Measurements from ENCODE around the gene OR2L2.

OR2L2 gene

DNA sequence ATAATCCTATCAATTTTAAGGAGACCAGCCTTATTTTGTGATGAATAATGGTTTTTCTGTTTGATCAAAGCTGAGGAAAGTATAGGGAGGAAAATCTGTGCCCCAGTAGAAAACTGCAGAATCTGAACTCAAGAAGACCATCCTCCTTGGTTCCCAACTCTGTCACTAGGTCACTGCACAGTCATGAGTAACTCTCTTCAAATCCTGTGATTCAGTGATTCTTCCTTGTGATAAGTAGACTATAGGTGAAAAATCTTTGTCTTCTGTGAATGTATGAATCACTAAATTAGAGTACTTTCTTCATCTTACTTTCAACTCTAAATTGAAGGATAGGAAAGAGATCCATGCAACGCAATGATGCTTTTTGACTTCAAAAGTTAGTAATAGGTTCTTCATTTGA is 29.7 kb upstream of the OR2L2 start:
- no peak for DNase-seq
- H3K27ac ChIP-seq (ENCODE audit: low read length): no peak overlapping the region
- no peak overlapping the region for H3K9ac ChIP-seq (ENCODE audit: low read length)
- no peak overlapping the region for H3K4me3 ChIP-seq (ENCODE audit: low read length)
- H3K4me2 ChIP-seq (ENCODE audit: low read depth, low read length): no peak overlapping the region
- no peaks in the 10 kb centered on the region for H4K20me1 ChIP-seq (ENCODE audit: insufficient read depth, low read length)
- no peaks in the 10 kb centered on the region for H3K4me1 ChIP-seq (ENCODE audit: low read length)
- H3K79me2 ChIP-seq (ENCODE audit: low read length): no peaks in the 10 kb centered on the region
- H3K9me3 ChIP-seq (replicated peaks; ENCODE audit: insufficient read depth, low read length): no peaks in the 10 kb centered on the region
- H3K27me3 ChIP-seq (replicated peaks; ENCODE audit: insufficient read depth, low read length): no peaks in the 10 kb centered on the region
- H2AFZ ChIP-seq (ENCODE audit: low read length): no peak overlapping the region
- no peaks in the 10 kb centered on the region for H3K9me2 ChIP-seq (replicated peaks; ENCODE audit: insufficient read depth, low read length)
- H3F3A ChIP-seq (ENCODE audit: insufficient read depth, low read length): no peaks in the 10 kb centered on the region
- TF ChIP-seq EZH2 (optimal IDR thresholded peaks at IDR 0.05; ENCODE audit: low read depth, low read length) (no peak), EZH2phosphoT487 (IDR thresholded peaks at IDR 0.05; ENCODE audit: low read length) (no peak)
- TF ChIP-seq, protein P1, sequence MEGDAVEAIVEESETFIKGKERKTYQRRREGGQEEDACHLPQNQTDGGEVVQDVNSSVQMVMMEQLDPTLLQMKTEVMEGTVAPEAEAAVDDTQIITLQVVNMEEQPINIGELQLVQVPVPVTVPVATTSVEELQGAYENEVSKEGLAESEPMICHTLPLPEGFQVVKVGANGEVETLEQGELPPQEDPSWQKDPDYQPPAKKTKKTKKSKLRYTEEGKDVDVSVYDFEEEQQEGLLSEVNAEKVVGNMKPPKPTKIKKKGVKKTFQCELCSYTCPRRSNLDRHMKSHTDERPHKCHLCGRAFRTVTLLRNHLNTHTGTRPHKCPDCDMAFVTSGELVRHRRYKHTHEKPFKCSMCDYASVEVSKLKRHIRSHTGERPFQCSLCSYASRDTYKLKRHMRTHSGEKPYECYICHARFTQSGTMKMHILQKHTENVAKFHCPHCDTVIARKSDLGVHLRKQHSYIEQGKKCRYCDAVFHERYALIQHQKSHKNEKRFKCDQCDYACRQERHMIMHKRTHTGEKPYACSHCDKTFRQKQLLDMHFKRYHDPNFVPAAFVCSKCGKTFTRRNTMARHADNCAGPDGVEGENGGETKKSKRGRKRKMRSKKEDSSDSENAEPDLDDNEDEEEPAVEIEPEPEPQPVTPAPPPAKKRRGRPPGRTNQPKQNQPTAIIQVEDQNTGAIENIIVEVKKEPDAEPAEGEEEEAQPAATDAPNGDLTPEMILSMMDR (IDR thresholded peaks at IDR 0.05; ENCODE audit: low read length): no peak
- no peaks in the 10 kb centered on the region for H3K36me3 ChIP-seq (replicated peaks; ENCODE audit: insufficient read depth, low read length)

- Histone ChIP-seq H2AFZ (ENCODE audit: low read length) (no peak overlapping the region), H3K9me2 (replicated peaks; ENCODE audit: insufficient read depth, low read length) (no peaks in the 10 kb centered on the region), H3K4me3 (ENCODE audit: low read length) (no peak overlapping the region), H3F3A (ENCODE audit: insufficient read depth, low read length) (no peaks in the 10 kb centered on the region), H3K4me1 (ENCODE audit: low read length) (no peaks in the 10 kb centered on the region), H3K27ac (ENCODE audit: low read length) (no peak overlapping the region), H3K79me2 (ENCODE audit: low read length) (no peaks in the 10 kb centered on the region), H3K27me3 (replicated peaks; ENCODE audit: insufficient read depth, low read length) (no peaks in the 10 kb centered on the region), H3K9me3 (replicated peaks; ENCODE audit: insufficient read depth, low read length) (no peaks in the 10 kb centered on the region), H3K9ac (ENCODE audit: low read length) (no peak overlapping the region), H3K36me3 (replicated peaks; ENCODE audit: insufficient read depth, low read length) (no peaks in the 10 kb centered on the region), H4K20me1 (ENCODE audit: insufficient read depth, low read length) (no peaks in the 10 kb centered on the region; the same call in 1 of the 2 replicates), H3K4me2 (ENCODE audit: low read depth, low read length) (no peak overlapping the region)
- TF ChIP-seq EZH2phosphoT487 (IDR thresholded peaks at IDR 0.05; ENCODE audit: low read length): no peak
- TF ChIP-seq, protein P1 (IDR thresholded peaks at IDR 0.05; ENCODE audit: low read length): no peak
- no peak for TF ChIP-seq EZH2 (optimal IDR thresholded peaks at IDR 0.05; ENCODE audit: low read depth, low read length)
- DNase-seq: no peak
These were observed 22.1 kb upstream of the OR2L2 start for GRCh38 chr1:248007778-248008177.

GRCh38 chr1:248009681-248010080 is 20.2 kb upstream of the OR2L2 start:
- Histone ChIP-seq H3K4me1 (ENCODE audit: low read length) (no peaks in the 10 kb centered on the region), H2AFZ (ENCODE audit: low read length) (no peak overlapping the region), H3K79me2 (ENCODE audit: low read length) (no peaks in the 10 kb centered on the region), H3K36me3 (replicated peaks; ENCODE audit: insufficient read depth, low read length) (no peaks in the 10 kb centered on the region), H4K20me1 (ENCODE audit: insufficient read depth, low read length) (no peaks in the 10 kb centered on the region; the same call in 1 of the 2 replicates), H3K27me3 (replicated peaks; ENCODE audit: insufficient read depth, low read length) (no peaks in the 10 kb centered on the region), H3K4me3 (ENCODE audit: low read length) (no peak overlapping the region), H3F3A (ENCODE audit: insufficient read depth, low read length) (no peaks in the 10 kb centered on the region), H3K4me2 (ENCODE audit: low read depth, low read length) (no peak overlapping the region), H3K27ac (ENCODE audit: low read length) (no peak overlapping the region), H3K9me2 (replicated peaks; ENCODE audit: insufficient read depth, low read length) (no peaks in the 10 kb centered on the region), H3K9ac (ENCODE audit: low read length) (no peak overlapping the region), H3K9me3 (replicated peaks; ENCODE audit: insufficient read depth, low read length) (no peaks in the 10 kb centered on the region)
- no peak for DNase-seq
- TF ChIP-seq EZH2phosphoT487 (IDR thresholded peaks at IDR 0.05; ENCODE audit: low read length): no peak
- TF ChIP-seq, protein P1 (IDR thresholded peaks at IDR 0.05; ENCODE audit: low read length): no peak
- TF ChIP-seq EZH2 (optimal IDR thresholded peaks at IDR 0.05; ENCODE audit: low read depth, low read length): no peak

Measured in MM.1S (cell line).